Activated T-helper 1 cell treated with anti-CD3 and anti-CD28 coated beads, Interleukin-2, amount 50 U/mL, for 16 hours (primary cell): Measurements from ENCODE around the gene LNX2.

Experiments used
- DNase-seq, 2 donors: peaks; one replicate each; pipeline ENCODE4 v3.0.0-alpha.2; 2020; ENCODE audit warnings: low read depth in 1 of 2, low spot score in 1 of 2

Gene LNX2

DNA sequence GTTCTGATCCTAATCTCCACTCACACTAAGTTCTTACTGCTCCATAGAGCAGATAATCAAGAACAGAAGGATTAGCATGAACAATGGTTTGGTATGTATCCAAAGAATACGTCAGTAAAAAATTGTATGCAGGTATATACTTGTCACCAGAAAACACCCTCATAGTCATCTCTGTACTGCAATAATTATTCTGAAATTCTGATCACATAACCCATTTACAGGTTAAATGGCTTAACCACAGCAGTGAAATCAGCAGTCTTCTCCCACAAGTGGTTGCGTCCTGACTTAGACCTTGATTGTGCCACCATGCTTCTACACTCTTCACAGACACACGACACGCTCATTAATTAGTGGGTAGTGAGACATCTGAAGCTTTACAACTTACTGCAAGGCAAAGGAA, 50.9 kb downstream of the LNX2 start:
- no peak for DNase-seq

DNA sequence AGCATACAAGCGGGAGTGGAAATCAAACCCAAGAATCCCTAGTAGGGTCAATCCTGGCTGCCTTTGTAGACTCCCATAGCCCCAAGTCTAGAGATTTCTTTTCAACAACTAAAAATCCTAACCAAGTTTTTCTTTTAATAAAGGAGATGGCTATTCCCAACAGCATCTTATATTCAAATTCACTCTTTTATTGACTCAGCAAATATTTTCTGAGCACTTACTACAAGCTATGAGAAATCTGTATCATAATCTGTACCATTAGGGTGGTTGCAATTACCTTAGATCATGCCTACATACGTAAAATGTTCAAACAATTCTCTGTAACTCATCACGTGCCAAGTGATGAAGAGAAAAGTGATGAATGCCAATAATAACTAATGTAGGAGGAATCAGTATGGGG, 54.5 kb downstream of the LNX2 start:
- DNase-seq, result no peak

GRCh38 chr13:27562457-27562856, 57.9 kb downstream of the LNX2 start:
- DNase-seq, result no peak

DNA sequence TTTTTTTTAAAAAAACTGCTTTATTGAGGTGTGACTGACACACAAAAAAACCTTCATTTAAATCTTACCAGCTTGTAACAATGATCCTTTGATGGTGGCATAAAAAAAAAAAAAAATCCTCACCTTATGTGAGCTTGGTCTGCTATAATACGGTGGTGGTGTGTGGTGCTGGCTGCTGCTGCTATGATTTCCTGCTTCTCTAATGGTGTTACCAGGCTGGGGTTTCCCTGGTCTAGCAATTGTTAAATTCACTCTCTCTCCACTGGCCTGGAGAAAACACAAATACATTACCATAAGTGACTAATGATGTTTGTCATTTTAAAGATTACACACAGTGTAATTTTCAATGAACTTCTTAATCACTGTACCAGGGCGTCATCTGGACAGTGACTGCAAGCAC, 60.6 kb downstream of the LNX2 start:
- no peak for DNase-seq

GRCh38 chr13:27556109-27556508, 64.2 kb downstream of the LNX2 start:
- no peak for DNase-seq

- DNase-seq, result no peak
These were observed 68.8 kb downstream of the LNX2 start for GRCh38 chr13:27551562-27551961.

DNA sequence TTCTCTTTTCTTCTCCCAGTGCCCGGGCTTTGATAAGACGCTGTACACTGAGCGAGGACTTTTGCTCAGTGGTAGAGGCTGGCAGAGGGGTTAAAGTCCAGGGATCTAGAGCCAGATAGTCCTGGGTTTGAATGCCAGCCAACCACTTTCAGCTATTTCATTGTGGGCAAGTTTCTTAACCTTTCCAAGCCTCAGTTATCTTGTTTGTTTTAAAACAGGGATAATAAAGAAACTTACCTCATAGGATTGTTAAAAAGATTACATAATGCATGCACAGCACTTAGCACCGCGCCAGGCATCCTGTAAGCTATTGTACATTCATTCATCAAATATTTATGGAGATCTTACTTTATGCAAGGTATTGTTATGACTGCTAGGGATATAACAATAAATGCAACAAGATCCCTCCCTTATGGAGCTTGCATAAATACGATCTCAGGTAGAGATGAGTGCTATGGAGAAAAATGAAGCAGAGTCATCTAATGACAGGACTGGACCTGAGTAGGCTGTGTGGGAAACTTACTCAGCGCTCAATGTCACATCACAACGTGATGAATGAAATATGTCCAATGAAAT, 70.8 kb downstream of the LNX2 start:
- no peak for DNase-seq

GRCh38 chr13:27542220-27542619, 78.1 kb downstream of the LNX2 start:
- no peak for DNase-seq

GRCh38 chr13:27541386-27541785, 78.9 kb downstream of the LNX2 start:
- DNase-seq, result no peak

- no peak for DNase-seq
These were observed 83.8 kb downstream of the LNX2 start for GRCh38 chr13:27536361-27537101.

DNA sequence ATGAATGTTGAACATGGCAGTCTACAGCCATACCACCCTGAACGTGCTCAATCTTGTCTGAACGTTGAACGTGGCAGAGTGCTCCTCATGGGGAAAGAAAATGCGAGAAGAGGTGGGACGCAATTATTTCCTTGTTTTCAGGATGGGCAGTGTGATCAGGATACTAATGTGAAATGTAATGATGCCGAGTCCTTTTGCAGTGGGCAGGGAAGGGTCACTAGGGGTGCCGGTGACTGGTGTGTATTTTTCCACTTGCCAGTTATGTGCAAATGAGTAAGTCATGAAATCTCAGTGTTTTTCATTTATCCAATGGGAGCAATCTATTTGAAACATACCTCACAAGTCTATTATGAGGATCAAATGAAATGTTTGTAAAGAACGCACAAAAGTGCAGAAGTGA, 84.8 kb downstream of the LNX2 start:
- no peak for DNase-seq

GRCh38 chr13:27534981-27535380, 85.3 kb downstream of the LNX2 start:
- DNase-seq, result no peak

DNA sequence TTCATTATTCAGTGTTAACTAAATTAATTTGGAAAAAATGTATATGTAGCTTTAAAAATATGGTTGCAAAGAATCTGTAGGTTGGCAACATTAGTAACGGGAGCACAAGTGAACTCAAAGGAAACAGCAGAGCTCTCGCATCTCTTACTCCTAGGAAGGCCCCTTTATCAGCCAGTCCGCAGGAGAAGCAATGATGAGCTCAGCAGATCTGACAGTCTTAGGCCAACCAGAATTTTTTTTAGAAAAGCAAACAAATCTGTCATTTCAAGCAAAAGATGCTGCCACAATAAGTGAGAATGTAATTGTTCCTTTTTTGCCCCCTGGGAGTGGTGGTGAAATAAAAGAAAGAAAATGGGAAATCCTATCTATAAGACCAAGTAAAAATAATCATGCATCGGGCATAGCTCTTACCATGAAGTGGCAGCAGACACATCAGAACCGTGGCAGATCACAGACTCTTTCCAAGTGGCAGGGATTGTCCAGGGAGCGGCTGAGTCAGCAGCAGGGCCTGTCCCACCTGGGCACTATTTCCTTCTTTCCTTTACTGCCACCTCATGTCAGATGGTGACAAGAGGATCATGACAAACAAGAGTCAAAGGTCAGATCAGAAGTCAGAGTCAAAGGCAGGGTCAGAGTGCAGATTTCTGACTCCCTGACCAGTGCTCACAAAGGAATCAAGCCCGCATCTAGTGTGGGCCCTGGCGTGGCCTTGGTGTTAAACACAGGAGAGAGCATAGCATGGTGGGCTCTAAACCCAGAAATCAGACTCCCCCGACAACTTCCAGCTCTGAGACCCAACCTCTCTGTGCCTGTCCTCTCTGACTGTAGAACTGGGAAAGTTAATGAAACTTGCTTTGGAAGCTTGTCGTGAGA, 86.0 kb downstream of the LNX2 start:
- DNase-seq, result no peak

DNA sequence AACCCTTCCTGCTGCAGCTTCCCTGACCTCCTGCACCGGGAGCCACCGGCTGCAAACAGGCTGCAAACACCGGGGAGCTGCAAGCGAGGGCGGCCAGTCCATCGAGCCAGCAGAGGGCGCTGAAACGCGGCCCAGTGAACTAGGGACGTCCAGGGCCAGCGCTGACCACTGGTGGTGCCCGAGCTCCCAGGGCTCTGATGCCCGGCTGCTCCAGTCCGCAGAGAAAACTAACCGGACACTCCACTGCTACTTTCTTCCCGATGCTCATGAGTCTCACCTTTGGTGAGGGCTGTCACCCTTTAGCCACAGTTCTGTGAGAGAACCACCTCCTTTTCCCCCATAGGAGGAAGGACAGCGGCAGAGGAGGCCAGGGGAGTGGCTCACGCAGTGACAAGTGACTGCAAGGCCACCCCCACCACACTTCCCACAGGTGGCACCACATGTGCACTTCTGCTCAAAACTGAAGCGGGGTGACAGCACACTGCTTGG, 87.1 kb downstream of the LNX2 start:
- peak in 1 of 2 donors; percentile 12 for DNase-seq

DNA sequence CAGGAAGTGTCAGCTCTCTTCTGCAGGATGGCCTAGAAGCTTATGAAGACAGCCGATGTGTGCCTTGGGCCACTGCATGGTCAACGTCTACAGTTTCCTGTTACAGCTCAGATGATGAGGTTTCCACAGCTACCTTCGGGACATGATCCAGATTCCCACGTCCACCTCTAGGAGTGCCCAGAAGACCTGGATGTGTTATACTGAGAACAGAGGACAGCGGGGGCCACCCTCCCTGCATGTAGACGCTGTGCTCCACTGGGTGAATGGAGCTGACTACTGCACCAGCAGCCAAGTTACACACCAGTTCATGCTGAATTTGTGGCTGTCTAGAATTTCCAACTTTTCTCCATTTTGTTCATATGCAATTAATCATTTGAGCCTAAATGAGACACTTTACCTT, 91.4 kb downstream of the LNX2 start:
- DNase-seq, result no peak

DNA sequence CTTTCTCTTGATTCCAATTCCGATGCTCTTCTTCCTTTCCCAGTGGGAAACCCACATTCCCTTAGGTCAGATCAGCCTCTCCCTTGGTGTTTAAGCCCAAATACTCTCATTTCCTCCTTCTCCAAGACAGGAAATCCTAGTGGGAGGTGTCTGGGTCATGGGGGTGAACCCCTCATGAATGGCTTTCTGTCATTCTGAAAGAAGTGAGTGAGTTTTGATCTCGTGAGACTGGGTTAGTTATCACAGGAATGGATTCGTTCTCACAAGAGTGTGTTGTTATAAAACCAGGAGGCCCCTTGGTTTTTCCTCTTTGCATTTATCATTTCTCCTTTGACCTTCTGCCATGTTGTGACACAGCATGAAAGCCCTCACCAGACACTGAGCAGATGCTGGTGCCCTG, 93.8 kb downstream of the LNX2 start:
- DNase-seq, result no peak

DNA sequence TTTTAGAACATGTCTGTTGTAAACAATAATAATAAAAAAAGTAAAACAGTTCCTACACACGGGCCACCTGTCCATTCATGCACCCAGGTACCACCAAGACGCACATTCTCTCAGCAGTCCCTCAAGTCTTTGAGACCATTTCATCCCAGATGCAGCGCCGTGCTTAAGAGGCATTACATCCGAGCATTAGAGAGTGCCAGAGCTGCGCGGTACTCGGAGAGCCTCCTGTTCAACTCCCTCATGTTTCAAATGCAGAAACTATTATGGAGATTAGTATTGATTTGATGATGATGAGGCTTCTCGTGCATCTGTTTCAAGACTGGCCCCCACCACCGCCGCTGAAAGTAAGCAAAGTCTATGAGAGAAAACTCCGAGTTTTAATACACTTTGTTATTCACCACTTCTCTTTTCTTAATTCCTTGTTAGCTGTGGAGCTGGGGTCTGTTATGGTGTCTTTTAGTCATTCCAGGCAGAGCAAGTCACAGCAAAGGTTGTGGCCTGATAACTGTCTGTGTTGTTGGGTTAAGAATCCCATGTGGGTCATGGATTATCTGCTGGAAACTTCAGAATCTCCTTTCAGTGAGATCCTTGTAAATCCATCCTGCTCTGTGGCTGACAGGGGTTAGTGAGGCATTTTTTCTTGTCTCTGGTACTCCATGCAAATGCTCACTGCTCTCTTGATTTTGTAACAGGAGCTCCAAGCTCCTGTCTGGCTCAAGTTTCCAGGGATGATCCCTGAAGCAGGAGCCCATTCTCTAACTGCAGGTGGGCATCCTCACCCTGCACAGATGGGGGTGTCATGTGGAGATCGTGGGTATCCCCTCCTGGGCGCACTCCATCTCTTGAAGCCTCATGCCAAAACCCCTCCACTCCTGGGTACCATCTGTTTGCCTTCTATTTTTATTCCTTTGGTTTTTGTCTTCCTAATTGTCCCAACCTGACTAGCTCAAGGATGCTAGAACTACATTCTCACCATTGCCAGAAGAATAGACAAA, 95.1 kb downstream of the LNX2 start:
- no peak for DNase-seq

- DNase-seq, result no peak
These were observed 96.8 kb downstream of the LNX2 start for GRCh38 chr13:27523346-27524073.

GRCh38 chr13:27522847-27523246, 97.5 kb downstream of the LNX2 start:
- no peak for DNase-seq

- DNase-seq, result no peak
These were observed 104.2 kb downstream of the LNX2 start for GRCh38 chr13:27516103-27516502.
